BE2C (cell line): Measurements from ENCODE around the gene F11R.

Experiments used
- DNase-seq: peaks from one replicate; pipeline ENCODE4 v3.0.0-alpha.2; 2020
- H3K27me3 ChIP-seq: fragments of 250-450 bp; sonication (Bioruptor Pico); 2 replicates; pipeline ENCODE4 v1.5.1; 2020; ENCODE audit warnings: mild to moderate bottlenecking
- H3K36me3 ChIP-seq: fragments of 250-450 bp; sonication (Bioruptor Pico); 2 replicates; pipeline ENCODE4 v1.5.1; 2020; ENCODE audit warnings: mild to moderate bottlenecking
- H3K4me1 ChIP-seq: fragments of 250-450 bp; sonication (Bioruptor Pico); 2 replicates; pipeline ENCODE4 v1.5.1; 2020
- H3K4me3 ChIP-seq: 2 replicates; pipeline ENCODE4 v1.5.1; 2011; ENCODE audit warnings: low read depth, low read length
- H3K9me3 ChIP-seq: fragments of 250-450 bp; sonication (Bioruptor Pico); 2 replicates; pipeline ENCODE4 v1.5.1; 2020
- TF ChIP-seq, protein P1 (sequence below): IDR thresholded peaks from 2 replicates; pipeline ENCODE4 v1.5.1; 2012; ENCODE audit warnings: mild to moderate bottlenecking, low read depth, low read length

The F11R gene

DNA sequence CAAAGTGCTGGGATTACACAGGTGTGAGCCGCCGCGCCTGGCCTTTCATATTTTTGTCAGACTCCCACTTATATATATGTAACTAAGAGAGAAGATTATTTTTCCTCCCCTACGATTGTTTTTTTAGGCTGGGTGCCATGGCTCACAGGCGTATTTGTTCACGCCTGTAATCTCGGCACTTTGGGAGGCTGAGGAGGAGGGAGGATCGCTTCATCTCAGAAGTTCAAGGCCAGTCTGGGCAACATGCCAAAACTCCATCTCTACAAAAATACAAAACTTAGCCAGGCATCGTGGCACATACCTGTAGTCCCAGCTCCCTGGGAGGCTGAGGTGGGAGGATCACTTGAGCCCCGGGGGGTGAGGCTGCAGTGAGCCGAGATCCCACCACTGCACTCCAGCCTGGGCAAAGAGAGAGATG lies 42.4 kb downstream of the F11R start:
- H3K4me3 ChIP-seq: no peak overlapping the region
- no peak for DNase-seq
- TF ChIP-seq, protein P1, sequence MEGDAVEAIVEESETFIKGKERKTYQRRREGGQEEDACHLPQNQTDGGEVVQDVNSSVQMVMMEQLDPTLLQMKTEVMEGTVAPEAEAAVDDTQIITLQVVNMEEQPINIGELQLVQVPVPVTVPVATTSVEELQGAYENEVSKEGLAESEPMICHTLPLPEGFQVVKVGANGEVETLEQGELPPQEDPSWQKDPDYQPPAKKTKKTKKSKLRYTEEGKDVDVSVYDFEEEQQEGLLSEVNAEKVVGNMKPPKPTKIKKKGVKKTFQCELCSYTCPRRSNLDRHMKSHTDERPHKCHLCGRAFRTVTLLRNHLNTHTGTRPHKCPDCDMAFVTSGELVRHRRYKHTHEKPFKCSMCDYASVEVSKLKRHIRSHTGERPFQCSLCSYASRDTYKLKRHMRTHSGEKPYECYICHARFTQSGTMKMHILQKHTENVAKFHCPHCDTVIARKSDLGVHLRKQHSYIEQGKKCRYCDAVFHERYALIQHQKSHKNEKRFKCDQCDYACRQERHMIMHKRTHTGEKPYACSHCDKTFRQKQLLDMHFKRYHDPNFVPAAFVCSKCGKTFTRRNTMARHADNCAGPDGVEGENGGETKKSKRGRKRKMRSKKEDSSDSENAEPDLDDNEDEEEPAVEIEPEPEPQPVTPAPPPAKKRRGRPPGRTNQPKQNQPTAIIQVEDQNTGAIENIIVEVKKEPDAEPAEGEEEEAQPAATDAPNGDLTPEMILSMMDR: no peak
- no peaks in the 10 kb centered on the region for H3K4me1 ChIP-seq
- H3K36me3 ChIP-seq: no peaks in the 10 kb centered on the region
- no peaks in the 10 kb centered on the region for H3K9me3 ChIP-seq
- peaks cover 64% of the 10 kb centered on the region for H3K27me3 ChIP-seq

DNA sequence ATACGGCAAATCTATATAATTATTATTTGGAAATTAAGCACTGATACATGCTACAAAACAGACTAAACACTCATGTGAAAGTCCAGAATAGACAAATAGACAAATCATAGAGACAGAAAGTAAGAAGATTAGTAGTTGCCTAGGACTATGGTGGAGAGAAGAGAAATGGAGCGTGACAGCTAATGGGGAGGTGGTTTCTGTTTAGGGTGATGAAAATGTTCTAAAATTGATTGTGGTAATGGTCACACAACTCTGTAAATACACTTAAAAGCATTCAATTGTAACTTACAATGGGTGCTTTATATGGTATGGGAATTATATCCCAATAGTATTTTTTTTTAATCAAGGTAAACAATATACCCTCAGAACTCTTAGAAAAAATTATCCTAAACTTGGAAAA lies 45.9 kb downstream of the F11R start:
- TF ChIP-seq, protein P1: no peak
- no peak for DNase-seq
- H3K4me1 ChIP-seq: no peaks in the 10 kb centered on the region
- no peak overlapping the region for H3K4me3 ChIP-seq
- no peaks in the 10 kb centered on the region for H3K9me3 ChIP-seq
- peaks cover 39% of the 10 kb centered on the region for H3K27me3 ChIP-seq
- no peaks in the 10 kb centered on the region for H3K36me3 ChIP-seq

DNA sequence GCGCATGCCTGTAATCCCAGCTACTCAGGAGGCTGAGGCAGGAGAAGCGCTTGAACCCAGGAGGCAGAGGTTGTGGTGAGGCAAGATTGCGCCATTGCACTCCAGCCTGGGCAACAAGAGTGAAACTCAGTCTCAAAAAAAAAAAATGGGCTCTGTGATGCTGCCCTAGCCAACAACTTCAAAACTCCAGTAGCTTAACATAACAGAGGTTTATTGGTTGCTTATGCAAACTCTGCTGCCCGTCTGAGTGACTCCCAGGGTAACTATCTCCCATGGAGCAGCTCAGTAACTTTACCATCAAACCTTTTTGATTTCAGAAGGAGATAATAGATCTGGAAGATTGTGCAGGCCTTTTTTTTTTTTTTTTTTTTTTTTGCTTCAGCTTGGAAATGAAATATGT lies 47.5 kb downstream of the F11R start:
- Histone ChIP-seq H3K36me3 (no peaks in the 10 kb centered on the region), H3K4me3 (no peak overlapping the region), H3K9me3 (no peaks in the 10 kb centered on the region), H3K27me3 (peaks cover 28% of the 10 kb centered on the region), H3K4me1 (no peaks in the 10 kb centered on the region)
- TF ChIP-seq, protein P1: no peak
- DNase-seq: no peak

DNA sequence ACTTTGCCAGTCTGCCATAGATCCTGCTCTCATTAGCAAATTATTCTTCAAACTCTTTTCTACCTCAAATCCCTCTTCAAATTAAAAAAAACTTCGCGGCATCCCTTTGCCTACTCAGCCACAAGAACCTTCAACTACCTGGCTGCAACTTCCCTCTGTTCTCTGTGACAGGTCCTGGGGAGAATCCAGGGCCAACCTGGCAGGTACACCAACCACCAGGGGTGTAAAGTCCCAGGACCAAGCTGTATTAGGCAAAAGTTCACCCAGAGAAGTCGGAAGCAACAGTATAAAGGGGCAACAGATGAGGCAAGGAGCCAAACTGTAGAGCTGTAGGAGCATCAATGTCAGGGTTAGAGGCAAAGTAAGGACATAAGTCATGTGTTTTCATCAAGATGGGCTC lies 48.0 kb downstream of the F11R start:
- Histone ChIP-seq H3K4me3 (no peak overlapping the region), H3K36me3 (no peaks in the 10 kb centered on the region), H3K4me1 (no peaks in the 10 kb centered on the region), H3K9me3 (no peaks in the 10 kb centered on the region), H3K27me3 (peaks cover 23% of the 10 kb centered on the region)
- no peak for DNase-seq
- TF ChIP-seq, protein P1: no peak

DNA sequence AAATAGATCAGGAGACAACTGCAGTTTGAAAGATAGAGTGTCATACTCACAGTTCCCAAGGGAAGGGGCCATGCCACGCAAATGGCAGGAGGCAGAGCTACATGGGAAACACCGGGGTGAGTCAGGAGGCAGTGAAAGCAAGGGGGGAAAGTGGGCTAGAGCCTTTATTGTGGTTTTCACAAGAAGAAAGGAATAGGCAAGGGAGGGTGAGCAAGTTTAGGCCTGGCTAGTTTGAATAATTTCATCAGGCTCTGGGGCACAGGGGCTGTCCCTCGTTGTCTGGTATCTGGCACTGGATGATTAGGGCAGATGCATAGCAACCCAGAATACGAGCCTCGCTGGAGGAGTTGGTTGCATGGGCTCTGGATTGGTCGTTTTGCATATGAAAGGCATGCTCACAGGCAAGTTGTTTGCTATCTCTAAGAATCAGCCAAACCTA lies 49.3 kb downstream of the F11R start:
- DNase-seq: no peak
- TF ChIP-seq, protein P1: no peak
- H3K4me1 ChIP-seq: no peaks in the 10 kb centered on the region
- no peaks in the 10 kb centered on the region for H3K36me3 ChIP-seq
- no peak overlapping the region for H3K4me3 ChIP-seq
- no peaks in the 10 kb centered on the region for H3K9me3 ChIP-seq
- H3K27me3 ChIP-seq: peaks cover 17% of the 10 kb centered on the region

DNA sequence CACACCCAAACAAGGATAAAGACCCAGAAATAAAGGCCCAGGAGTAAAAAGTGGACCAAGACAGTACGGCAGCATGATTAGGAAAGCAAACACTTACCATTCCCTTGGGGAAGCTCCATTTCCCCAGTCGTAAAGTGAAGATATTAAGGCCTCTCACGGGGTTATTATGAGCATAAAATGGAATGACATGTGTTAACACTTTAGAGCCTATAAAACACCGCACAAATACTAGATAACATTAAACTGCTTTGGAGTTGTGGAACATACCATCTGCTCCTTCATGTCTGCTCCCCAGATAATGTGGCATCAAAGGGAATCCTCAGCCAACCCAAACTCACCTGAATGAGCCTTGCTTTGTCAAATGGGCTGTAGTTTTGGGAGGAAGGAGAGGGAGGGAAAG lies 57.4 kb downstream of the F11R start:
- no peaks in the 10 kb centered on the region for H3K36me3 ChIP-seq
- no peak for DNase-seq
- no peaks in the 10 kb centered on the region for H3K4me1 ChIP-seq
- TF ChIP-seq, protein P1: no peak
- H3K27me3 ChIP-seq: peaks cover 6% of the 10 kb centered on the region; the same call in 1 of the 2 replicates
- no peaks in the 10 kb centered on the region for H3K9me3 ChIP-seq
- H3K4me3 ChIP-seq: no peak overlapping the region
